ENCODE results near the gene CINP. TPM values are rescaled to one million over a fixed set of nuclear protein-coding genes. Genes with fewer than 3 reads are reported as not detected.
A peak's percentile ranks its signal among the peaks of the same experiment; 100 is the strongest.
"Not testable (repeated sequence)": the region's sequence is repeated elsewhere in the genome, so short reads cannot be mapped to it uniquely, and the experiment has no call there.

CINP gene
- total RNA-seq, 1 donor from 2014 or later, result 25.4 TPM

DNA sequence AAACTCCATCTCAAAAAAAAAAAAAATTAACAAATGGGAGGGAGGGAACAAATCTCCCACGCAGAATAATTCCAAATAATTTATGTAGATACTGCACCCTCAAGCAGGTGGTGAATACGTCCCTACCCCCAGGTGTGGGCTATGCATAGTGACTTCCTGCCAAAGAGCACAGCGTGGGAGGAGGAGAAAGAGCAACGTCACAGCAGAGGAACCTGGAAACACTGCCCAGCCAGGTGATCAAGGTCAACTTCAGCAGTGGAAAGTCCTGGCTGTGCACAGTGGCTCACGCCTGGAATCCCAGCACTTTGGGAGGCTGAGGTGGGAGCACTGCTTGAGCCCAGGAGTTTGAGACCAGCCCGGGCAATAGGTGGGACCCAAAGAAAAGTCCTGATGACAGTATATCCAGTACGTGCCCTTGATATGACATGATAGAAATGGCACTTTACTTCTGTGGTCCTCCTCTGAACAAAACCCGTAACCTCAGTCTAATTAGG lies 9.5 kb downstream of the CINP start:
- no peak for DNase-seq (ENCODE audit: low spot score)

DNA sequence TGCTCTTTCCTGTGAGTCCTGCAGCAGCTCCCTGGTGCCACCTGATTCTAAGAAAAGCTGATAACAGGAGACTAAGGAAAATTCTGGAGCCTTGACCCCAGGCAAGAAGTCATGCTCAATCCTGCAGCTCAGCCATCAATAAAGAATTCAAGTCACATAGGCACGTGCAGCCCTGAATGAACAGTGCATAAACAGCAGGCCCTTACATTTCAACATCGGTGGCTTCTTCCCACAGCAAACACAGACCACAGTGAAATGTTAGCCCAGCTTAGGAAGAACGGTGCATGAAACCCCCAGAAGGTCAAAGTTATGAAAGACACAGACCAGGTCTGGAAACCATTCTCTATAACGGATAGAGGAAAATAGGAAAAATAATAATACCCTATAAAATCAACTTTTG lies 10.5 kb downstream of the CINP start:
- no peak for DNase-seq (ENCODE audit: low spot score)

DNA sequence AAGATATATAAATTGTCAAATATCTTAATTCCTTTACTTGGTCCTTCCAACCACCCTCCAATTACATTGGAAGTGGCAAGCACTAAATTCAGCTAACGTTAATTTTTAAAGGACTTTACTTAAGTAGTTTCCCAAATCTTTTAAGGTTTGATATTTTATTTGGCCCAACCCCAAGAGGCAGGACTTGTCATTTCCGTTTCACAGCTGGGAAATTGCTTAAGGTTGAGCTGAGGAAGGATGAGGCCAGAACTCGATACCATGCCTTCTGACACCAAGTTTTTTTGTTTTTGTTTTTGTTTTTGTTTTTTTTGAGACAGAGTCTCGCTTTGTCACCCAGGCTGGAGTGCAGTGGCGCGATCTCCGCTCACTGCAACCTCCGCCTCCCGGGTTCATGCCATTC lies 11.1 kb downstream of the CINP start:
- not testable (repeated sequence) for DNase-seq (ENCODE audit: low spot score)

DNA sequence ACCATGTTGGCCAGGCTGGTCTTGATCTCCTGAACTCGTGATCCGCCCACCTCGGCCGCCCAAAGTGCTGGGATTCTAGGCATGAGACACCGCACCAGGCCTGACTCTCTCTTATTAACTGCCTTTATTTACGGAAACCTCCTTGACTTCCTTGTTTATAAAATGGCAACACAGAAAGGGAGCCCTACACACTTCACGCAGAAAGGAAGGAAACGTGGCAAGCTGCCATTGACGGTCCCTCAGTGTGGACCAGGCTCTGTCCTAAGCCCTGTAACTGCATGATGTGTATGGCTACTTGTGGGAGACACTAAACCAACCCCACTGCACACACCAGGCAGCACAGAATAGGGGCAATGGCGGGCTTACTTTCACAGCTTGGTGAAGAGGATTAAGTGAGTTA lies 11.7 kb downstream of the CINP start:
- DNase-seq (ENCODE audit: low spot score), result peak; percentile 18

GRCh38 chr14:102348376-102348775 lies 14.3 kb downstream of the CINP start:
- no peak for DNase-seq (ENCODE audit: low spot score)

- no peak for DNase-seq (ENCODE audit: low spot score)
These were observed 16.0 kb downstream of the CINP start for GRCh38 chr14:102346645-102347044.

GRCh38 chr14:102345232-102345631 lies 17.5 kb downstream of the CINP start:
- DNase-seq (ENCODE audit: low spot score), result no peak

DNA sequence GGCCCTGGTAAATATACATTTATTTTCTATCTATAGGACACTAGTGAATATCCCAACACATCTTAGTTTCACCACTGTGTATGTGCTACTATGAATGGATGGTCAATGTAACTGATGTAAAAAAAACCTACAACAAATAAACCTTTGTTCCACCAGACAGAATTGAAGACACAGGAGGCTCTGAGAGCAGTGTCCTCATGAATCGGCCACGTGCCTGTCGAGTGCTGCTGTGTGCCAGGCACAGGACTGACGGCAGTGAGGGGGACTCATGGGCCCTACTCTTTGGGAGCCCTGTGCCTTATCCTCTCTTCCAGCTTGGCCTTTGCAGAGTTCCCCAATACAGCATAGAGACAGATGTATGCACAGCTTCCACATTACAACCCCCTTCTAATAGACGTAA lies 18.2 kb downstream of the CINP start:
- no peak for DNase-seq (ENCODE audit: low spot score)

DNA sequence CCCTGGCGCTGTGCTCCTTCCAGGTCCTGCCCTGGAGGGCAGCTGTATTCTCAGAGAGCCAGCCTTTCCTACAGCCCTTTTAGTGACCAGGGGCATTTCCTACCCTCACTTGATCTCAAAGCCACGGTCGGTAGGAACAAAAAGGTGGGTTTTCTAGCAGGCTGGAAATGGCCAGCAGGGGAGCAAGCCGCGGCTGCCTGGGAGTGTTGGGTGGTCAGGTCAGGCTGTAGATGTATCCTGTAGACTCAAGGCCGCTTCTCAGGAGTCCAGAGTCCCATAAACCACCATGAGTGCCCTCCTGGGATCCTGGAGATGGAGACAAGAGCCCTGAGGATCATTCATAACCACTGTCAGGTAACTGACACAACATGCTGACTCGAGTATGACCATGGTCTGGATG lies 18.6 kb downstream of the CINP start:
- DNase-seq (ENCODE audit: low spot score), result no peak

GRCh38 chr14:102342238-102342637 lies 20.5 kb downstream of the CINP start:
- no peak for DNase-seq (ENCODE audit: low spot score)

GRCh38 chr14:102341566-102341965 lies 21.1 kb downstream of the CINP start:
- DNase-seq (ENCODE audit: low spot score), result no peak

DNA sequence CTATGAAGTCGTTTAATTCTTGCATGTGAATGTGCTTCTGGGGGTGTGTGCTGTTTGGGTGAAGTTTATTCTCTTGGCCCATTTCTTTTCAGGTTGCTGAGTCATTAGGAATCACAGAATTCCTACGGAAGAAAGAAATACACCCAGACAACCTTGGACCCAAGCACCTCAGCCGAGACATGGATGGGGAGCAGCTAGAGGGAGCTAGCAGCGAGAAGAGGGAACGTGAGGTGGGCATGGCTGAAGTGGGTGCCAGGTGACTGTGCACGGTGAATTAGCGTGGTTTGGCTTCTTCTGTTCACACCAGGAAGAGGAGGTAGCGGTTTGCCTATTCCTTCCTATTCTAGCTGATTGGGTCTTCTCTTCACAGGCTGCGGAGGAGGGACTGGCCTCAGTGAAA lies 24.0 kb downstream of the CINP start:
- no peak for DNase-seq (ENCODE audit: low spot score)

GRCh38 chr14:102335163-102335562 lies 27.5 kb downstream of the CINP start:
- DNase-seq (ENCODE audit: low spot score), result no peak

DNA sequence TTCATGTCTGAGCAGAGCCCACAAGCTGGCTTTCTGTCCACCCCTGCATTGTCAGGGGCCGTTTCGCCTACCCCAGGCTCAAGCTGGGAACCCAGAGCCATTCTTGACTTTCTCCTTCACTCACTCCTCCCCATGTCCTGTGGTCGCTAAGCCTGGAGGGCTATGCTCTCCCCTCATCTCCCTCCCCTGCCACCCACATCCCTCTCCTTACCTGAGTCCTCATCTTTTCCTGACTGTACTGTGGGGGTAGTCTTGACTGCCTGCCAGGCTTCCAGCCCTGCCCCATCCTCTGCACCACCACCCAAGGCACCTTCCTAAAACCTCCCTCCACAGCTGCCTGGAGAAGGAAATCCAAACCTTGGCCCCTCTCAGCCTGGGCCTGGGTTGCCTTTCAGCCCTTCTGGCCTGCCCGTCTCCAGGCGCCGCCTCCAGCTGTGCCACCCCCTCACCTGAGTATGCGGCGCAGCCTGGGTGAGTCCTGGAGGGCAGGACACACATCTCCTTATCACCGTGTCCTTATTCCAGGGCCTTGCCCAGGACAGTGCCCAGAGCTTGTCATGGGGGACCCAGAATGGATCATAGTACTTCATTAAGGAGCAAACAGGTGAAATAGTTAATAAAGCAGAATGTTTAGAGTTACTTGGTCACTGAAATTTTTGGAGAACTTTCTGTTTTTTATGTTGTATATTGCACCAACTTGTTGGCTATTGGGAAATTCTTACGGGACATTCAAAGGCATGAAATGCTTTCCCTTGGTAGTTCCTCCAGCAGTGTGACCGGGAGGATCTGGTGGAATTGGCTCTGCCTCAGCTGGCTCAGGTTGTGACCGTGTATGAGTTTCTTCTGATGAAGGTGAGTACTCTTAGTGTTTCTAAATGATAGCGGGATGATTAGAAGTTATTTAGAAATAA lies 28.6 kb downstream of the CINP start:
- no peak for DNase-seq (ENCODE audit: low spot score)

DNA sequence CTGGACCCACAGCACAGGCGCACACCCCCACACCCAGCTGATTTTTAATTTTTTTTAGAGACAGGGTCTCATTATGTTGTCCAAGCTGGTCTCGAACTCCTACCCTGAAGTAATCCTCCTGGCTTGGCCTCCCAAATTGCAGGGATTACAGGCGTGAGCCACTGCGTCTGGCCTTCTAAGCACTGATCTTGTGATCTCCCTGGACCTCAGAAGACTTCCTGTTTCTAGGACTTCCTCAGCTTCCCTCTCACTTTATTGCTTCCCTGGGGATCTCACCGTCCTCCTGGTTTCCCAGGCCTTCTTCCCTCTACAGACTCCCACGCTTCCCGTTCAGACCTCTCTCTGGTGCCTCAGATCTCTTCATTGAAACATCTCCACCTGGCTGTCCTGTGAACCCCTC lies 29.3 kb downstream of the CINP start:
- DNase-seq (ENCODE audit: low spot score), result no peak

GRCh38 chr14:102330806-102331205 lies 31.9 kb downstream of the CINP start:
- no peak for DNase-seq (ENCODE audit: low spot score)

GRCh38 chr14:102329381-102329780 lies 33.3 kb downstream of the CINP start:
- not testable (repeated sequence) for DNase-seq (ENCODE audit: low spot score)

- DNase-seq (ENCODE audit: low spot score), result no peak
These were observed 36.1 kb downstream of the CINP start for GRCh38 chr14:102326583-102326982.

- no peak for DNase-seq (ENCODE audit: low spot score)
These were observed 36.8 kb downstream of the CINP start for GRCh38 chr14:102325791-102326345.

- peak; percentile 65 for DNase-seq (ENCODE audit: low spot score)
These were observed 39.6 kb downstream of the CINP start for GRCh38 chr14:102323102-102323501.

DNA sequence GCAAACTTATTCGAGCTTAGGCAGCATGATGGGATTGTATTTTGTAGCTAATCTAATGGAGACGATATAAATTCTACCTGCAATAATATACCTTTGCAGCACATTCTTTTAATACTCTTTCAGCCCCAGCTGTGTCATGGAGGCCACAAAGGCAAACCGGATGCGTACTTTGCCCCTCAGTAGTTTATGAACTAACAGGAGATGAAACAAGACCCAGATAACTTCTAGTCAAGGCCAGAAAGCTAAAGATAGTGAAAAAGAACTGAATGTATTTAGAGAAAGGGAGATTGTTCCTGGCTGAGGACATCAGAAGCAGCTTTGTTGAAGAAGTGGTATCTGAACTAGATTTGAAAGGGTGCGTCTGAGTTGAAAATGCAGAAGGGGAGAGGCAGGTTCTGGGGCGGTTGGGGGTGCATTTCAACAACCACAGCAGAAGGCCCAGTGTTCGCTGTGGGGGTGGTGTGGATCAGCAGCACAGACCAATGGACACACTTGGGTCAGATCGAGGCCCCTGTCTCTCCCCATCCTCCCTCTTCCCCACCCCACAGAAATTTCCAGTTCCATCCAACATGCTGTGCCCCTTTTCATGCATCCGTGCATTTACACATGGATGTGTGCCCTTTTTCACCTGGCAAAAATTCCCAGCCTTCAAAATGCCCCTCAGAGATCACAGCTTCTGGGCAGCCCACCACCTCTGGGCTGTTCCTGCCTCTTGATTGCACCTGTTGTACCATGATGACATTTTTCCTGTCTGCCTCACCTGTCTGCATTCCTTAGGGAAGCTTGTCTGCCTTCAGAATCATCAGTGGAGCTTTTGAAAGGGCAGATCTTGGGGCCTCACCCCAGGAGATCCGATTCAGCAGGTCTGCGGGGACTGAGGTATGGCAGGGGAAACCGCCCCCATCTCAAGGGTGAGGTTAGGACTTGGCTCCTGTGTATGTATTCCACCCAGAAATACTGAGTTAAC lies 41.0 kb downstream of the CINP start:
- no peak for DNase-seq (ENCODE audit: low spot score)

Measured in mucosa of gallbladder (tissue), 1 donor.